AG09309 (cell line): Measurements from ENCODE around the gene HMOX1.

Experiments
- DNase-seq: peaks from one replicate; pipeline ENCODE4 v3.0.0-alpha.2; 2010; ENCODE audit warnings: low read depth
- H3K4me3 ChIP-seq: 2 replicates; pipeline ENCODE4 v1.5.1; 2011; ENCODE audit warnings: mild to moderate bottlenecking, low read depth, low read length, moderate library complexity; ENCODE audit not compliant: control insufficient read depth
- TF ChIP-seq, protein P1 (sequence below): IDR thresholded peaks from 2 replicates; pipeline ENCODE4 v1.5.1; 2011; ENCODE audit warnings: mild to moderate bottlenecking, low read depth, low read length, inconsistent platforms; ENCODE audit not compliant: insufficient read depth, control insufficient read depth; ENCODE audit errors: missing control alignments

HMOX1 gene

DNA sequence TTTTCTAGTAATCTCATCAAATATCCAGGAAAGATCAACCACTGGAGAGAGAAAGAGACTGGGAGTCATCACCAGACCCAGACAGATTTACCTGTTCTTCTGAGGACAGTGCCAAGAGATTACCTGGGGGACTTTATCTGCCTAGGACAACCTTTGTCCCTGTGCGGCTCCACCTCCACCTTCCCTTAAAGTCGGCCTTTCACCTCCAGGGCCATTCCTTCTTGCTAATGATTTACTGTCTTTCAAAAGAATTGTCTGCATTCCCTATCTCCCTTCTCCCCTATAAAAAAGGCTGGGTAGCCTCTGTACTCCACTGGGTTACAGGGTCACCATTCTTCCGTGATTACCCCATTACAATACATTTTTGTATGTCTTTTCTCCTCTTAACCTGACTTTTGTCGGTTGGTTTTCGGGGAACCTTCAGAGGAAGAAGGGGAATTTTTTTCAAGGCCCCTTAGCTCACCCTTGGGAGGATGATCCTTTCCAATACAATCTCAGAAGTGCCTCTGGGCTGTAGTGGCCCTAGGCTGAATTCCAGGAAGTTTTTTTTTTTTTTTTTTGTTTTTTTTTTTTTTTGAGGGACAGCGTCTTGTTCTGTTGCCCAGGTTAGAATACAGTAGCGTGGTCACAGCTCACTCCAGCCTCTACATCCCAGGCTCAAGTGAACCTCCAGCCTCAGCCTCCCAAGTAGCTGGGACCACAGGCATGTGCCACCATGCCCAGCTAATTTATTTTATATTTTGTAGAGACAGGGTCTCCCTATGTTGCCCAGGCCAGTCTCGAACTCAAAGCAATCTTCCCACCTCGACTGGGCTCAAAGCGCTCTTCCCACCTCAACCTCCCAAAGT, 1.5 kb upstream of the HMOX1 start:
- DNase-seq: no peak
- TF ChIP-seq, protein P1, sequence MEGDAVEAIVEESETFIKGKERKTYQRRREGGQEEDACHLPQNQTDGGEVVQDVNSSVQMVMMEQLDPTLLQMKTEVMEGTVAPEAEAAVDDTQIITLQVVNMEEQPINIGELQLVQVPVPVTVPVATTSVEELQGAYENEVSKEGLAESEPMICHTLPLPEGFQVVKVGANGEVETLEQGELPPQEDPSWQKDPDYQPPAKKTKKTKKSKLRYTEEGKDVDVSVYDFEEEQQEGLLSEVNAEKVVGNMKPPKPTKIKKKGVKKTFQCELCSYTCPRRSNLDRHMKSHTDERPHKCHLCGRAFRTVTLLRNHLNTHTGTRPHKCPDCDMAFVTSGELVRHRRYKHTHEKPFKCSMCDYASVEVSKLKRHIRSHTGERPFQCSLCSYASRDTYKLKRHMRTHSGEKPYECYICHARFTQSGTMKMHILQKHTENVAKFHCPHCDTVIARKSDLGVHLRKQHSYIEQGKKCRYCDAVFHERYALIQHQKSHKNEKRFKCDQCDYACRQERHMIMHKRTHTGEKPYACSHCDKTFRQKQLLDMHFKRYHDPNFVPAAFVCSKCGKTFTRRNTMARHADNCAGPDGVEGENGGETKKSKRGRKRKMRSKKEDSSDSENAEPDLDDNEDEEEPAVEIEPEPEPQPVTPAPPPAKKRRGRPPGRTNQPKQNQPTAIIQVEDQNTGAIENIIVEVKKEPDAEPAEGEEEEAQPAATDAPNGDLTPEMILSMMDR: no peak
- no peak overlapping the region for H3K4me3 ChIP-seq

DNA sequence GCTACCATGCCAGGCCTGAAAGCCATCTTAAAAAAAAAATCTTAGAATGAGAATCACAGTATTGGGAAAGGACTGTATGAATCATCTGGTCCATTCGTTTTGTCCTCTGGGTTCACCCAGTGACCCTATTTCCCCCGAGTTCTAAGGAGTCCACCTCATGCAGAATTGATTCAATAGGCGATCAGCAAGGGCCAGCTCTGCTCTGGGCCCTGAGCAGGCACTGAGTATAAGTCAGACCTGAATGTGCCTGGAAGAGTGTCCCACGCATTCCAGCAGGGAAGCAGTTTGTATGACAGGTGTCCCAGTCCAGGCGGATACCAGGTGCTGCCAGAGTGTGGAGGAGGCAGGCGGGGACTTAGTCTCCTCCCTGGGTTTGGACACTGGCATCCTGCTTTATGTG, 883 bp upstream of the HMOX1 start:
- H3K4me3 ChIP-seq: no peak overlapping the region
- TF ChIP-seq, protein P1: no peak
- no peak for DNase-seq

DNA sequence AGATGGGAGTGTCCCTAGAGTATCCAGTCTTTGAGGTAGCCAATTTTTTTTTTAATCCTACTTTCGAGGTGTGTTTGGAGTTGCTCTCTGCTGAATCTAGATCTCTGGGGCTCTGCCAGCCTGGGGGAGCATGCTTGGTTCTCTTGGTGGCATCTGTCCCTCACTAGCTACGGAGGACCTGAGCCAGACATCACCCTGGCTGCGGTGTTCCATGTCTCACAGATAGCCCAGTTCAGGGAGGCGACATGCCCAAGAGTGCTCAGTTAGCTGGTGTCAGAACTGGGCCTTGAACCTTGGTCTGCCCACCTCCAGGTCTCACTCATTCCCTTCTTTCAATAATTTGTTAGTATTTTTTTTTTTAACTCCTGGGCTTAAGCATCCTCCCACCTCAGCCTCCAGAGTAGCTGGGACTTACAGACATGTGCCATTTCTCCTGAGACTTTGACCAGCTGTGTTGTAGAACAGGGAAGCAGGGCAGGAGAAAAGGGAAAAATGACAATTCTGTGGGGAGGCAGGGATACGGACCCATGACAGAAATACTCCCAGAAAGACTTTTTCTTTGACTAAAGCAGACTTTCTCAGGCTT, 621 bp downstream of the HMOX1 start:
- TF ChIP-seq, protein P1: no peak
- DNase-seq: no peak
- H3K4me3 ChIP-seq: peak overlapping the region; percentile 59

DNA sequence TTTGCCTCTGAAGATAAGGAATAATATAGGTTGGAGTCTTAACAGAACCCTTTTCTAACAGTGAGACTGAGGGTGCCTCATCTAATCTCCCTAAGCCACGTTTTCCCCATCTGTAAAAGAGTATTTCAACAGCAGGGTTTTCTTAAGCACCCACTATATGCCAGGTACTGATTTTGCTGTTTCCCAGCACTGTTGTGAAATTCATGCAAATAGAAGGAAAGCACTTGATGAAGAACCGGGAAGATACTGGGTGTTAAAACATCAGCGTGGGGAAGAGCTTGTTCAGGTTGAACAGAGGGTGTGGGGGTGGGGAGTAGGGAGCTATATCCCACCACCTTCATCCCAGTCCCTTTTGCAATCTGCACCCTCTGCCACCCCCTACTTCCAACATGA, 2.8 kb downstream of the HMOX1 start:
- no peak overlapping the region for H3K4me3 ChIP-seq
- DNase-seq: no peak
- TF ChIP-seq, protein P1: no peak

DNA sequence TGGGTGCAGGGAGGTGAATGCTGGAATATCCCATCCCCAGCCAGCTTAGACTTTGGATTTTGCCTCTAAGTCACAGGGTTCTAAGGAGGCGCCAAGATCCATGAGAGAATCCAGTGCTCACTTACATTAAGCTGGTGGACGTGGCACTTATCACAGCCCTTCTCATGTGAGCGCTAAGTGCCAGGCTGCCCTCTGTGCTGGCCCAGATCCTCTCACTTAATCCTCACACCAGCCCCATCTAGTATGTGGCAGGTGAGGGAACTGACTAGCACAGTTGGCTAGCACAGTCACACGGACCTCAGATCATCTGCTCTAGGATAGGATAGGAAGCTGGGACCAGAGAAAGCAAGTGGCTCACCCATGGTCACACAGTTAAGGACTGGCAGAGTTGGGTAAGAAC, 3.6 kb downstream of the HMOX1 start:
- DNase-seq: no peak
- TF ChIP-seq, protein P1: no peak
- H3K4me3 ChIP-seq: no peak overlapping the region

DNA sequence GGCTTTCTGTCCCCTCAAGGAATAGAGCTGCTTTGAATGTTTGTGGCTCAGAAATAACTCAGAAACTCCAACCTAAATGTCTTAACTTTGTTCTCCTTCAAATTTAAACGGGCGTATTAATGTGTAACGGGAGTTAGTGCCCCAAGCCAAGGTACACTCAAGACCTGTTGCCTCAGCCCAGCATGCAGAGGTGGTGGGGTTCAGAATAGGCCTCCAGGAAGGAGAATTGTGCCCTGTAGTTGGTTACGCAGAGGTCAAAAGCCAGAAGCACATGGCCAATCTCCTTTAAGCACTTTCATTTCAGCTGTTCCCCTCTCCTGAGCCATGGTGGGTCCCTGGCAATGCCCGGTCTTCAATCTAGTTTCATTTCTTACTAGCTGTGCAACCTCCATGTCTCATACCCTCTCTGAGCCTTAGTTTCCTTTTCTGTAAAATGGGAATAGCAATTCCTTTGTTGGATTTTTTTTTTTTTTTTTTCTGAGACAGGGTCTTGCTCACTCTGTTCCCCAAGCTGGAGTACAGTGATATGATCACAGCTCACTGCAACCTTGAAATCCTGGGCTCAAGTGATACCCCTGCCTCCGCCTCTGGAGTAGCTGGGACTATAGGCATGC, 4.2 kb downstream of the HMOX1 start:
- no peak for DNase-seq
- H3K4me3 ChIP-seq: no peak overlapping the region
- TF ChIP-seq, protein P1: no peak
